Activated T-cell treated with anti-CD3 and anti-CD28 coated beads for 1 hour (primary cell): ENCODE measurements around the gene ALDH2.
"Not testable (repeated sequence)": the region's sequence is repeated elsewhere in the genome, so short reads cannot be mapped to it uniquely, and the experiment has no call there.

Experiments
- DNase-seq: peaks from one replicate; pipeline ENCODE4 v3.0.0-alpha.2; 2020; ENCODE audit warnings: low read depth

Gene ALDH2

GRCh38 chr12:111759271-111759670, 7.5 kb upstream of the ALDH2 start:
- no peak for DNase-seq

- DNase-seq = no peak
These were observed 6.7 kb upstream of the ALDH2 start for GRCh38 chr12:111759991-111760390.

GRCh38 chr12:111761099-111761498, 5.6 kb upstream of the ALDH2 start:
- no peak for DNase-seq

GRCh38 chr12:111761706-111762105, 5.0 kb upstream of the ALDH2 start:
- DNase-seq = no peak

- DNase-seq = not testable (repeated sequence)
These were observed 3.2 kb upstream of the ALDH2 start for GRCh38 chr12:111763552-111763951.

GRCh38 chr12:111764120-111764821, 2.5 kb upstream of the ALDH2 start:
- no peak for DNase-seq

- no peak for DNase-seq
These were observed 827 bp downstream of the ALDH2 start for GRCh38 chr12:111767362-111768158.

- DNase-seq = no peak
These were observed 1.6 kb downstream of the ALDH2 start for GRCh38 chr12:111768159-111768895.

- DNase-seq = no peak
These were observed 2.9 kb downstream of the ALDH2 start for GRCh38 chr12:111769599-111769998.

- no peak for DNase-seq
These were observed 7.2 kb downstream of the ALDH2 start for GRCh38 chr12:111773801-111774551.

GRCh38 chr12:111775205-111776193, 8.8 kb downstream of the ALDH2 start:
- no peak for DNase-seq

- no peak for DNase-seq
These were observed 10.2 kb downstream of the ALDH2 start for GRCh38 chr12:111776836-111777344.

GRCh38 chr12:111777345-111778045, 10.8 kb downstream of the ALDH2 start:
- DNase-seq = no peak

GRCh38 chr12:111780166-111780565, 13.4 kb downstream of the ALDH2 start:
- no peak for DNase-seq

- DNase-seq = no peak
These were observed 13.9 kb downstream of the ALDH2 start for GRCh38 chr12:111780615-111781014.

GRCh38 chr12:111781085-111781658, 14.4 kb downstream of the ALDH2 start:
- no peak for DNase-seq

- no peak for DNase-seq
These were observed 16.3 kb downstream of the ALDH2 start for GRCh38 chr12:111783046-111783445.

GRCh38 chr12:111784953-111785352, 18.2 kb downstream of the ALDH2 start:
- no peak for DNase-seq

GRCh38 chr12:111785651-111786050, 18.9 kb downstream of the ALDH2 start:
- DNase-seq = no peak
